ENCODE results near the gene LNX2.

LNX2 gene

DNA sequence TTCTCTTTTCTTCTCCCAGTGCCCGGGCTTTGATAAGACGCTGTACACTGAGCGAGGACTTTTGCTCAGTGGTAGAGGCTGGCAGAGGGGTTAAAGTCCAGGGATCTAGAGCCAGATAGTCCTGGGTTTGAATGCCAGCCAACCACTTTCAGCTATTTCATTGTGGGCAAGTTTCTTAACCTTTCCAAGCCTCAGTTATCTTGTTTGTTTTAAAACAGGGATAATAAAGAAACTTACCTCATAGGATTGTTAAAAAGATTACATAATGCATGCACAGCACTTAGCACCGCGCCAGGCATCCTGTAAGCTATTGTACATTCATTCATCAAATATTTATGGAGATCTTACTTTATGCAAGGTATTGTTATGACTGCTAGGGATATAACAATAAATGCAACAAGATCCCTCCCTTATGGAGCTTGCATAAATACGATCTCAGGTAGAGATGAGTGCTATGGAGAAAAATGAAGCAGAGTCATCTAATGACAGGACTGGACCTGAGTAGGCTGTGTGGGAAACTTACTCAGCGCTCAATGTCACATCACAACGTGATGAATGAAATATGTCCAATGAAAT lies 70.8 kb downstream of the LNX2 start (continued):
- TF ChIP-seq PRDM2 (tag by site-specific recombination; IDR thresholded peaks at IDR 0.05; ENCODE audit: borderline replicate concordance) (no peak), ZNF629 (tag by site-specific recombination; IDR thresholded peaks at IDR 0.05) (peak; percentile 82), KLF10 (tag by site-specific recombination; IDR thresholded peaks at IDR 0.05) (peak; percentile 43; the same call in 1 of the 2 replicates), ZNF624 (tag by site-specific recombination; IDR thresholded peaks at IDR 0.05) (no peak), SP7 (tag by site-specific recombination; IDR thresholded peaks at IDR 0.05) (peak; percentile 59; the same call in 1 of the 2 replicates), ZNF24 (tag by site-specific recombination; IDR thresholded peaks at IDR 0.05) (0 out of 2 replicates have a peak, but pooled peaks have one; percentile 21), PRDM10 (tag by site-specific recombination; IDR thresholded peaks at IDR 0.05) (0 out of 2 replicates have a peak, but pooled peaks have one; percentile 16), ZNF366 (tag by site-specific recombination; conservative IDR thresholded peaks at IDR 0.05) (peak; percentile 51), ZXDB (tag by site-specific recombination; IDR thresholded peaks at IDR 0.05) (peak; percentile 48; the same call in 1 of the 2 replicates), HIC1 (tag by site-specific recombination; IDR thresholded peaks at IDR 0.05) (0 out of 2 replicates have a peak, but pooled peaks have one; percentile 28), FEZF1 (tag by site-specific recombination; IDR thresholded peaks at IDR 0.05) (peak; percentile 77), ZBTB44 (tag by site-specific recombination; IDR thresholded peaks at IDR 0.05) (peak; percentile 46; the same call in 1 of the 2 replicates)
- TF ChIP-seq, protein P1, sequence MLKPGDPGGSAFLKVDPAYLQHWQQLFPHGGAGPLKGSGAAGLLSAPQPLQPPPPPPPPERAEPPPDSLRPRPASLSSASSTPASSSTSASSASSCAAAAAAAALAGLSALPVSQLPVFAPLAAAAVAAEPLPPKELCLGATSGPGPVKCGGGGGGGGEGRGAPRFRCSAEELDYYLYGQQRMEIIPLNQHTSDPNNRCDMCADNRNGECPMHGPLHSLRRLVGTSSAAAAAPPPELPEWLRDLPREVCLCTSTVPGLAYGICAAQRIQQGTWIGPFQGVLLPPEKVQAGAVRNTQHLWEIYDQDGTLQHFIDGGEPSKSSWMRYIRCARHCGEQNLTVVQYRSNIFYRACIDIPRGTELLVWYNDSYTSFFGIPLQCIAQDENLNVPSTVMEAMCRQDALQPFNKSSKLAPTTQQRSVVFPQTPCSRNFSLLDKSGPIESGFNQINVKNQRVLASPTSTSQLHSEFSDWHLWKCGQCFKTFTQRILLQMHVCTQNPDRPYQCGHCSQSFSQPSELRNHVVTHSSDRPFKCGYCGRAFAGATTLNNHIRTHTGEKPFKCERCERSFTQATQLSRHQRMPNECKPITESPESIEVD (tag by site-specific recombination; IDR thresholded peaks at IDR 0.05): peak; percentile 55
- TF ChIP-seq, protein P2, sequence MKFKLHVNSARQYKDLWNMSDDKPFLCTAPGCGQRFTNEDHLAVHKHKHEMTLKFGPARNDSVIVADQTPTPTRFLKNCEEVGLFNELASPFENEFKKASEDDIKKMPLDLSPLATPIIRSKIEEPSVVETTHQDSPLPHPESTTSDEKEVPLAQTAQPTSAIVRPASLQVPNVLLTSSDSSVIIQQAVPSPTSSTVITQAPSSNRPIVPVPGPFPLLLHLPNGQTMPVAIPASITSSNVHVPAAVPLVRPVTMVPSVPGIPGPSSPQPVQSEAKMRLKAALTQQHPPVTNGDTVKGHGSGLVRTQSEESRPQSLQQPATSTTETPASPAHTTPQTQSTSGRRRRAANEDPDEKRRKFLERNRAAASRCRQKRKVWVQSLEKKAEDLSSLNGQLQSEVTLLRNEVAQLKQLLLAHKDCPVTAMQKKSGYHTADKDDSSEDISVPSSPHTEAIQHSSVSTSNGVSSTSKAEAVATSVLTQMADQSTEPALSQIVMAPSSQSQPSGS (tag by site-specific recombination; IDR thresholded peaks at IDR 0.05; ENCODE audit: low read depth): peak; percentile 69; the same call in 1 of the 2 replicates

Measured in HEK293 (cell line).